Endothelial cell of umbilical vein (primary cell): Measurements from ENCODE around the gene MSL1.

Source experiments
- GATA2 ChIP-seq: IDR thresholded peaks from 2 replicates; pipeline ENCODE4 v1.7.0; 2011; ENCODE audit warnings: low read depth, mild to moderate bottlenecking, moderate library complexity, mixed read lengths, low read length; ENCODE audit not compliant: insufficient read length, insufficient read depth
- POLR2A ChIP-seq: IDR thresholded peaks from 2 replicates; pipeline ENCODE4 v1.6.1; 2012; ENCODE audit warnings: low read depth, mild to moderate bottlenecking, control low read depth, low read length
- TF ChIP-seq, protein P1 (sequence below), 2 donors: IDR thresholded peaks; 1 replicate in 1 of 2; 2 replicates in 1 of 2; pipeline ENCODE4 v1.5.1; 2011; ENCODE audit warnings: low read length in 2 of 2, mild to moderate bottlenecking in 2 of 2, moderate library complexity in 2 of 2, control low read depth in 1 of 2, inconsistent platforms in 1 of 2, low read depth in 1 of 2; ENCODE audit not compliant: insufficient read depth in 1 of 2; ENCODE audit errors: extremely low read depth in 1 of 2

DNA sequence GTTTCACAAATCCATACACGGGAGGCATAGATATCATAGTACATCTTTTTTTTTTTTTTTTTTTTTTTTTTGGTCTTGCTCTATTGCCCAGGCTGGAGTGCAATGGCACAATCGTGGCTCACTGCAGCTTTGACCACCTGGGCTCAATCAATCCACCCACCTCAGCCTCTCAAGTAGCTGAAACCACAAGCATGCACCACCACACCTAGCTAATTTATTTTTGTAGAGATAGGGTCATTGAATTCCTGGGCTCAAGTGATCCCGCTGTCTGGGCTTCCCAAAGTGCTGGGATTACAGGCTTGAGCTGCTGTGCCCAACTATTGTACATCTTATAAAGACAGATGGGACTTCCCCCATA is 52.0 kb downstream of the MSL1 start:
- TF ChIP-seq, protein P1, sequence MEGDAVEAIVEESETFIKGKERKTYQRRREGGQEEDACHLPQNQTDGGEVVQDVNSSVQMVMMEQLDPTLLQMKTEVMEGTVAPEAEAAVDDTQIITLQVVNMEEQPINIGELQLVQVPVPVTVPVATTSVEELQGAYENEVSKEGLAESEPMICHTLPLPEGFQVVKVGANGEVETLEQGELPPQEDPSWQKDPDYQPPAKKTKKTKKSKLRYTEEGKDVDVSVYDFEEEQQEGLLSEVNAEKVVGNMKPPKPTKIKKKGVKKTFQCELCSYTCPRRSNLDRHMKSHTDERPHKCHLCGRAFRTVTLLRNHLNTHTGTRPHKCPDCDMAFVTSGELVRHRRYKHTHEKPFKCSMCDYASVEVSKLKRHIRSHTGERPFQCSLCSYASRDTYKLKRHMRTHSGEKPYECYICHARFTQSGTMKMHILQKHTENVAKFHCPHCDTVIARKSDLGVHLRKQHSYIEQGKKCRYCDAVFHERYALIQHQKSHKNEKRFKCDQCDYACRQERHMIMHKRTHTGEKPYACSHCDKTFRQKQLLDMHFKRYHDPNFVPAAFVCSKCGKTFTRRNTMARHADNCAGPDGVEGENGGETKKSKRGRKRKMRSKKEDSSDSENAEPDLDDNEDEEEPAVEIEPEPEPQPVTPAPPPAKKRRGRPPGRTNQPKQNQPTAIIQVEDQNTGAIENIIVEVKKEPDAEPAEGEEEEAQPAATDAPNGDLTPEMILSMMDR (IDR thresholded peaks at IDR 0.05; ENCODE audit: extremely low read depth in 1 of 2, insufficient read depth in 1 of 2, low read depth in 1 of 2, low read length in 2 of 2), result no peak
- TF ChIP-seq POLR2A (no peak), GATA2 (no peak)
